GM18499 (cell line): Measurements from ENCODE around the gene ANKRD6.

Experiments
- ATAC-seq: cut with Tn5 transposase; IDR thresholded peaks from one replicate; pipeline ENCODE4 v1.9.1; 2021; ENCODE audit warnings: moderate number of reproducible peaks; ENCODE audit not compliant: insufficient read depth, unreplicated experiment

ANKRD6 gene

GRCh38 chr6:89554106-89554505, 121.2 kb downstream of the ANKRD6 start:
- ATAC-seq: no peak

DNA sequence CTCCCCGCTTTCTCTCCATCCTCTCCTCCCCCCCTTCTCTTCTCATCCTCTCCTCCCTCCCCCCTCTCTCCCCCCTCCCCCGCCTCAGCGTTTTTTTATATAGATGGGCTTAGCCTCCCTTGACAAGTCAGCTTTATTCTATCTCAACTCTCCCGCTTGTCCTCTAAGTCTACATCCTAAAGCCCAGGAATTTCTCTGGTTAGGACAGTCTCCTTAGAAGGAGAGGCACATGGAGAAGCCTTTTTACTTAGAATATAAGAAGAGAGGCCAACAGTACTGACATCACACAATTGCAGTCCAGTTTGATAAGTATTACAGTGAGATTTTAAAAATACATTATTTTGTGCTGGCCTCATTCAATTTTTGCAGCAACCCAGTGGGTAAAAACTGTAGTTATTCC, 122.1 kb downstream of the ANKRD6 start:
- ATAC-seq: no peak

- no peak for ATAC-seq
Observed at GRCh38 chr6:89555806-89556205, 122.9 kb downstream of the ANKRD6 start.

GRCh38 chr6:89559487-89559886, 126.5 kb downstream of the ANKRD6 start:
- ATAC-seq: no peak

DNA sequence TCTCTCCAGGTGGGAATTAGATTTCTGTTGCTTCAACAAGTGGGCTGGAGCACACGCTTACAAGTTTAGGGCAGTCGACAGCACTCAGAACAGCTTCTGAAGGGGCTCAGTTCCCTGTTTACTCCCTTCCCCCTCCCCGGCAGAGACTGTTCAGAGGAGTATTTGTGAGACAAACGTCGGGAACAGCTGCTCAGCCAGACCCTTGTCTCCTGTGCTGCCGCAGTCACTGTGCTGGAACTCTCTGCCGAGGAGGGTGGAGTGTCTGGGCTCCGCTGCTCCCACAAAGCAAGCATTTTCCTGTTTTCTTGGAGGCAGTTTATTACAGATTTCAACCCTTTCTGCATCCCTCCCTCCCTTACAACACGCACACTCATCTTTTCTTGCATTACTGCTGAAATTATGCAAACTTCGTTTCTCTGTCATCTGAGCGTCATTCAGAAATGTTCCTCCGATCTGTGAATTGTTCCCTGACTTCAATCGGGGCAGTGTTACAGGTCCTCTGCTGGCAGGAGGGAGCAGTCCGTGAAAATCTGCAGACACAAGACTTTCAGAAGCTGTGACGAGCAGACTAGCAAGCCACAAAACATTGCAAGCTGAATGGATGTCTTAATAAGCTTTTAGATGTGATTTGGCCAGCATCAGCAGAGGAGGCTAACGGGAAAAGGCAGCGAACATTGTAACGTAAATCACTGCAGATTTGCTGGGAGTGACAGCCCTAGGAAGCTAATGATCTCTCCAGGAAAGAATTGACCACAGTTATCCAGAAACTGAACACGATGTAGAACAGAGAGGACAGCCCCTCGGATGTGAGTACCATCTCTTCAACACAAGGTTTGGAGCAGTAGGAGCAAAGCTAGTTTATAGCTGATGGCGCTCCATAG, 129.4 kb downstream of the ANKRD6 start:
- no peak for ATAC-seq

DNA sequence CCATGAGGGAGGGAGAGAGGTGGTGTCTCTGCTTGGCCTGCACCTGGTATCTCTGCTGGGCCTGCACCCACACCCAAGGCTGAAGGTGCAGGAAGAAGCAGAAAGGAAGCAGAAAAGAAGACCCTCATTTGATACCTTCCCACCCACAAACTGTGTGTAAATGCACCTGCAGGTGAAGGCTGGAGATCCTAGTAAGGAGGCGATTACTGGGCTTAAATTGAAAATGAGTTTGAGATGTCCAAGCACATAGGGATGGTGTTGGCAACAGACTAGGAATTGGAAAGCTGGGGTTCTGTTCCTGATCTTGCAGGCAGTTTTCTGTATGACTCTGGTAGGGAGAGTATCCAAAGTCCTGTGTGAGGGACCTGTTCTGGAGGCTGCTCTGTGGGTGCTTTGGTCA, 130.9 kb downstream of the ANKRD6 start:
- ATAC-seq: no peak

GRCh38 chr6:89564752-89565427, 131.9 kb downstream of the ANKRD6 start:
- no peak for ATAC-seq

DNA sequence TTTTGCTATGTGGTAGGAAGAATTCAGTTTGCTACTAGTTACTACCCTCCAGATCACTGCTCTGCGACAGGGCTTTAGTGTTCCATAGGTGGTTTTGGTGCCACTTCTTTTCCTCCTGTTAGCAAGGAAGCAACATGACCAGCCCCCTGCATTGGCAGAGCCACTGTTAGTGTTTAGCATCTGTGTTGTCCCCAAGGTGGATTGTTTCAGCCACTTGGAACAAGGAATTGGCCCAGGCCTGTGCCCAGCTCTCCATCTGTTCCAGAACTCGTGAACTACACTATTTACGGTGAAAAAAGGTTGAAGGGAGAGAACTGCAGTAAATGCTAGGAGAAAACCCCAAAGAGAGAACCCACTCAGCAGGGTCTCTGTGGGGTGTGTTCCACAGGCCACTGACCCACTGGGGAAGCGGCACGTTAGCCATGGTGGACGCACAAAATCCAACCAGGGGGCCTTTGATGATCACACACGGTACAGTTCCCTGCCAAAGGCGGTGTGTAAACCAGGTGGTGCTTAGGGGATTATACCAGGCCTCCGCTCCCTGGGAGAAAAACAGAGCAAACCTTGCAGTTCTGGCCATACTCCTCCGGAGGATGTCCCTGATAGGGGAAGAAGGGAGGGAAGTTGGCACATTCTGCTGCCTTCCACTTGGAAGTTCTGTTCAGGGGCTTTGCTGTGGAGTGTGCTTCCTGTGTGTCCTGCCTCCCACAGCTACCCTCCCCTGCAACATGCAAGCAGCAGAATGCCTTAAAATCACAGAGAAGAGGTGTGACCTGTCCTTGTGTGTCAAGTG, 133.3 kb downstream of the ANKRD6 start:
- no peak for ATAC-seq

GRCh38 chr6:89566930-89567629, 134.1 kb downstream of the ANKRD6 start:
- ATAC-seq: no peak

- no peak for ATAC-seq
Observed at GRCh38 chr6:89567630-89568390, 134.9 kb downstream of the ANKRD6 start.

DNA sequence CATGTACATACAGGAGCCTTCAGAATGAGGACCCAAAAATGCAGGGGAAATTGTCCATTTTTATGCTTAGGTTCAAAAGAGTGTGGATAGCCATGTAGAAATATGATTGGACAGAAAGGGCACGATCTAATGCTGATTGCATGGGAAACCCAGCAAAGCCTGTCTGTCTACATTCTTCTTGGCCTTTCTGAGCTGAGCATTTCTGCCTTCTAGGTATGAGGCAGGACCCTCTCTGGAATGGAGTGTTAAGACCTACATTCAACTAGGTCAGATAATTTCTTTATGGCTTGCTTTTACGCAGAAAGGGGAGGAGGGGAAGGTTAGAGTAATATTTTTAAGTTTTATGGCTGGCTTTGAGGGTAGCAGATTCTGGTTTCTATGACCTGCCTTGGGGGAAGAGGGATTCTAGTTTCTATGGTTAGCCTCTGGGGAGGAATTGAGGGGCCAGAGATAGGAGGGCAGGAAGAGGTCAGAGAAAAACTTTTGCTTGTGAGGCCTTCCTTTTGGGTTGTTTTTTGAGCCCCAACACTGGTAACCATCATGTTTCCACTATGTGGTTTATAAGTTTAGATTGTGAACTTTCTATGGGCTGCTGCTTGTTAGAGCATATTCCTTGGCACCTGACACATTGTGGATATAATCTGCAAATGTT, 142.1 kb downstream of the ANKRD6 start:
- ATAC-seq: no peak

DNA sequence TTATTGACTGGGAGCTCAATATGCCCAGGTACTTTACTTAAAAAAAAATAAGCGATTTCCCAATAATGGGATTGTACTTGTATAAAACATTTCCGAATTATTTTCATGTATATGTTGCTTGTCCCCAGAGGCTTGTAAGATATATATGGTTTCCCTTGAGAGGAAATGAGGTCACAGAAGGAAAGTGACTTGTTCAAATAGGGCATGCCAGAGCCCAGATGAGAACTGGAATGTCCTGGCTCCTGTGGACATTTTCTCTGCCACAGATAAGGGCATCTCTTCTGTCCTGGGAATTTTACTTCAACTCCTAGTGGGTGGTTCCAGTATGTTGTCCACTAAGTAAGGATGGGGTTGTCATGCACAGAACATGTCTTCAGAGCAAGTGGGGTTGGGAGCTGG, 142.6 kb downstream of the ANKRD6 start:
- no peak for ATAC-seq

DNA sequence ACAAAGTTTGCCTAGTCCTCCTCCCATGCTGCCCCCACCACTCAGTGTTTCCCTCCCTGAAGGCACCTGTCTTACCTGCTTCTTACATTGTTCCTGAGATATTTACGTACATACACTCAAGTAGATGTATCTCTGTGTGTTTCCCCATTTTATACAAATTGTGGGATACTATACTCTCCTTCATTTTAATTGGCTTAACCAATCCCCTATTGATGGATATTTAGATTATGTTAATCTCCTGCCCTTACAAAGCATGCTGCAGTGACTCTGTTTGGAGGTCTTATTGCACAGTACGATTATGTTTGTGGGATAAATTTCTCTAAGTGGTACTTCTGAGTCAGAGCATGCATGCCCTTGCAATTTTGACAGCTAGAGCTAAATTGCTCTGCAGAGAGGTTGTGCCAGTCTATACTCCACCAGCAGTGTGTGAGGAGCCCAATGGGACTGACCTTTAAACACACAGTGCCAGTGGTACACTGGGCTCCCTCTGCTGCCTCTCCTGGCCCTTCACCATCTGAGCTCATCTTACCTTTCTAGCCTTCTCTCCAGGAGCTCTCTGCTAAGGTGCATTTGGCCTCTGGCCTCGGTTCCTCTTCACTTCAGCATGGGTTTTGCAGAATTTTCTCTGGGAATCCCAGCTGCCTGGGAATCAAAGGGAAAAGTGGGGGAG, 148.2 kb downstream of the ANKRD6 start:
- ATAC-seq: no peak

DNA sequence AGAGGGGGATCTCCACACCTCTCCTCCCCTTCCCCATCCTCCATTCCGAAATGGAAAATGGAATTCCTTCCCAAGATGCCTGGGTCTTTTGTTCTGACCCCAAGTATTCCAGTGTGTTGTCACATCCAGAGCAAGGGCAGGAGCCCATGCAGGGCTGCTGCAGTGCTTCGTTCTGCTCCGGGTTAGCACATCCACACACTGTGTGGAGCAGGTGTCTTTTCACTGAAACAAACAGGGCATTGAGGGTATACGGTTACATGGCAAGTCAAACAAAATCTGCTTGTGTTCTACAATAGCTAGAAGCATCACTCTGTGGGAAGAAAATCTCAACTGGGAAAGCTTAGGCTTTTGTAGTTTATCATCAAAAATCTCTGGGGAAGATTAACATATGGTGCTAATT, 148.7 kb downstream of the ANKRD6 start:
- ATAC-seq: no peak

- ATAC-seq: no peak
Observed at GRCh38 chr6:89582669-89583325, 149.8 kb downstream of the ANKRD6 start.

GRCh38 chr6:89583559-89583958, 150.6 kb downstream of the ANKRD6 start:
- no peak for ATAC-seq

GRCh38 chr6:89584539-89584938, 151.6 kb downstream of the ANKRD6 start:
- ATAC-seq: no peak

GRCh38 chr6:89585154-89585553, 152.2 kb downstream of the ANKRD6 start:
- no peak for ATAC-seq
